KMS-11 (cell line): Measurements from ENCODE around the gene ZNF615.
"Not testable (repeated sequence)": the region's sequence is repeated elsewhere in the genome, so short reads cannot be mapped to it uniquely, and the experiment has no call there.

Experiments used
- H2AFZ ChIP-seq: fragments of 200-600 bp; sonication (generic); 2 replicates; pipeline ENCODE4 v1.6.1; 2016; ENCODE audit warnings: antibody characterized with exemption, mixed run types, low read depth
- H3K27ac ChIP-seq: fragments of 200-600 bp; sonication (generic); 2 replicates; pipeline ENCODE4 v1.6.1; 2016; ENCODE audit warnings: mild to moderate bottlenecking, mixed run types
- H3K27me3 ChIP-seq: fragments of 200-600 bp; sonication (generic); 2 replicates; pipeline ENCODE4 v1.6.1; 2017; ENCODE audit warnings: mild to moderate bottlenecking, low read depth, mixed run types, moderate library complexity; ENCODE audit not compliant: insufficient read depth
- H3K36me3 ChIP-seq: fragments of 200-600 bp; sonication (generic); 2 replicates; pipeline ENCODE4 v1.6.1; 2017; ENCODE audit warnings: mild to moderate bottlenecking, mixed run types; ENCODE audit not compliant: insufficient read depth
- H3K4me1 ChIP-seq: fragments of 200-600 bp; sonication (generic); 2 replicates; pipeline ENCODE4 v1.6.1; 2016; ENCODE audit warnings: mild to moderate bottlenecking, low read depth, mixed run types; ENCODE audit not compliant: poor library complexity, severe bottlenecking
- H3K4me2 ChIP-seq: fragments of 200-600 bp; sonication (generic); 2 replicates; pipeline ENCODE4 v1.7.0; 2016; ENCODE audit warnings: mild to moderate bottlenecking, mixed run types
- H3K4me3 ChIP-seq: fragments of 200-600 bp; sonication (generic); IDR thresholded peaks from 2 replicates; pipeline ENCODE4 v1.6.1; 2017; ENCODE audit warnings: low read depth, low read length, mixed read lengths; ENCODE audit not compliant: insufficient read depth
- H3K79me2 ChIP-seq: fragments of 200-600 bp; sonication (generic); 2 replicates; pipeline ENCODE4 v1.6.1; 2016; ENCODE audit warnings: low read depth, mixed run types; ENCODE audit not compliant: insufficient read depth
- H3K9ac ChIP-seq: fragments of 200-600 bp; sonication (generic); 2 replicates; pipeline ENCODE4 v1.6.1; 2016; ENCODE audit warnings: mild to moderate bottlenecking, mixed run types
- H4K20me1 ChIP-seq: fragments of 200-600 bp; sonication (generic); 2 replicates; pipeline ENCODE4 v1.6.1; 2016; ENCODE audit warnings: mild to moderate bottlenecking, mixed run types; ENCODE audit not compliant: insufficient read depth
- TF ChIP-seq, protein P1 (sequence below): fragments of 200-600 bp; sonication (generic); conservative IDR thresholded peaks from 2 replicates; pipeline ENCODE4 v1.6.1; 2017; ENCODE audit warnings: low read depth, mild to moderate bottlenecking, antibody characterized with exemption, low read length, moderate library complexity, mixed read lengths

Gene ZNF615

DNA sequence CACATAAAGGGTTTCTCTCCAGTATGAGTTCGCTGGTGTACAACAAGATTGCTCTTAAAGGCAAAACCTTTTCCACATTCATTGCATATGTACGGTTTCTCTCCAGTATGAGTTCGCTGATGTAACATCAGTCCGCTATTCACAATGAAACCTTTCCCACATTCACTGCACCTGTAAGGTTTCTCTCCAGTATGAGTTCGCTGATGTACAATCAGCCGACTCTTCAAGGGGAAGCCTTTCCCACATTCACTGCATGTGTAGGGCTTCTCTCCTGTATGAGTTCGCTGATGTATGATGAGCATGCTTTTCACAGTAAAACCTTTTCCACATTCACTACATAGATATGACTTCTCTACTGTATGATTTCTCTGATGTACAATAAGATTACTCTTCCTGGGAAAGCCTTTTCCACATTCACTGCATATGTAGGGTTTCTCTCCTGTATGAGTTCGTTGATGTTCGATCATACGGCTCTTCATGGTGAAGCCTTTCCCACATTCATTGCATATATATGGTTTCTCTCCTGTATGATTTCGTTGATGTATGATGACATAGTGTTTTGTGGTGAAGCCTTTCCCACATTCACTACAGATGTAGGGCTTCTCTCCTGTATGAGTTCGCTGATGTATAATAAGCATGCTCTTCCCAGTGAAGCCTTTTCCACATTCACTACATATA is 26.2 kb upstream of the ZNF615 start:
- Histone ChIP-seq H3K4me2 (no peak overlapping the region), H2AFZ (no peak overlapping the region), H3K4me3 (no peak overlapping the region), H3K4me1 (no peaks in the 10 kb centered on the region), H3K27me3 (no peaks in the 10 kb centered on the region), H3K9ac (no peak overlapping the region), H3K79me2 (no peaks in the 10 kb centered on the region), H4K20me1 (no peaks in the 10 kb centered on the region), H3K27ac (no peak overlapping the region), H3K36me3 (peaks cover 2% of the 10 kb centered on the region; the same call in 1 of the 2 replicates)
- TF ChIP-seq, protein P1, sequence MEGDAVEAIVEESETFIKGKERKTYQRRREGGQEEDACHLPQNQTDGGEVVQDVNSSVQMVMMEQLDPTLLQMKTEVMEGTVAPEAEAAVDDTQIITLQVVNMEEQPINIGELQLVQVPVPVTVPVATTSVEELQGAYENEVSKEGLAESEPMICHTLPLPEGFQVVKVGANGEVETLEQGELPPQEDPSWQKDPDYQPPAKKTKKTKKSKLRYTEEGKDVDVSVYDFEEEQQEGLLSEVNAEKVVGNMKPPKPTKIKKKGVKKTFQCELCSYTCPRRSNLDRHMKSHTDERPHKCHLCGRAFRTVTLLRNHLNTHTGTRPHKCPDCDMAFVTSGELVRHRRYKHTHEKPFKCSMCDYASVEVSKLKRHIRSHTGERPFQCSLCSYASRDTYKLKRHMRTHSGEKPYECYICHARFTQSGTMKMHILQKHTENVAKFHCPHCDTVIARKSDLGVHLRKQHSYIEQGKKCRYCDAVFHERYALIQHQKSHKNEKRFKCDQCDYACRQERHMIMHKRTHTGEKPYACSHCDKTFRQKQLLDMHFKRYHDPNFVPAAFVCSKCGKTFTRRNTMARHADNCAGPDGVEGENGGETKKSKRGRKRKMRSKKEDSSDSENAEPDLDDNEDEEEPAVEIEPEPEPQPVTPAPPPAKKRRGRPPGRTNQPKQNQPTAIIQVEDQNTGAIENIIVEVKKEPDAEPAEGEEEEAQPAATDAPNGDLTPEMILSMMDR, result no peak

DNA sequence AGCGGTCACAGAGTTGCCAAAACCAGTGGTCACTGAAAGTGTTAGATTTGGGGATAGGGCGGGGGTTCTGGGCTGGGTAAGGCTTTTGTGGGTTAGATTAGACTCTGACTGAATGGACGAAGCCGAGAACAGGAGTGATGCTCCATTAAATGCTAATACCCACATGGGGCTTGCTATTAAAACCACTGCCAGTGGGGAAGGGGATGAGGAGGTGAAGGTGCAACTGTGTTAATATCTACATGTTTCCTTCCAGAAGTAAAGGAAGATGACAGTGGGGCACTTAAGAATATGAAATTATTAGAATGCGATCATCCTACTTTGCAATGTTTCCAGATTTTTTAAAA is 20.7 kb upstream of the ZNF615 start:
- Histone ChIP-seq H2AFZ (no peak overlapping the region), H3K9ac (no peak overlapping the region), H3K4me3 (no peak overlapping the region), H3K79me2 (no peaks in the 10 kb centered on the region), H3K27ac (no peak overlapping the region), H3K4me2 (no peak overlapping the region), H3K36me3 (no peaks in the 10 kb centered on the region), H3K27me3 (no peaks in the 10 kb centered on the region), H3K4me1 (no peaks in the 10 kb centered on the region), H4K20me1 (no peaks in the 10 kb centered on the region)
- TF ChIP-seq, protein P1, result no peak

DNA sequence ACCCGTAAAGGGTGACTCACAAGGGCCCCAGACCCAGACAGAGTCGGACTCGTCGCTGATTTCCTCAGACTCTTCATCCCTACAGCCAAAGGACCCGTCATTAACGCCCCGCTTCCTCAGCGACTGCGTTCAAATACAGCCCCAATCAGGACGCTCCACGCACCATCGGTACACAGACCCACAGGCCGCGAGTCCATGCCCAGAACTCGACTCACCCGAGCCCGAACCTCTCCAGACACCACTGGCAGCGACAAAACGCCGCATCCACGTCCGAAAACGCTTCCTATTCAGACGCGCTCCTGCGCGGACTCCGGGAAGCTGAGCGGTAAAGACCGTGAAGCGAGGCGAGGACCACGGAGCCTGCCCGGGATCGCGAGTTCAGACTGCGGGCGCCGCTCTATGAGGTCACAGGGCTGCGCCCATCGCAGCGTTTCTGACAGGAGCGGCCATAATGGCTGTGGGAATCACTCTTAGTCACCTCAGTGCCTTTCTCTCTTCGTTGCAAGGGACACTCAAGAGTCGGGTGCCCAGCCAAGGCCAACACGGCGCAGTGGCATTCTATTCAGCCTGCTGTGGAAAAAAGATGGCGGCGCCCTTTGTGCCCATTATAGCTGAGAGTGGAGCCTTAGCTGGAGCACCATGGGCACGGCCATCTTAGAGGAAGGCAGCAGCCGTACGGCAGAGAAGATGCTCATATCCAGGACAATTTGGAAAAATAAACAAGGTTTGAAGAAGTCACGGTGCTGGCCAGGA is 20.2 kb upstream of the ZNF615 start, which contains the start of gene ZNF614:
ZNF614 (minus strand) TSS at position 353 of the 753 bp plus-strand sequence. CDS start 2,634 bp downstream, outside the sequence.
- H3K36me3 ChIP-seq, result no peaks in the 10 kb centered on the region
- H3K9ac ChIP-seq, result no peak within 1 kb of the TSS
- no peak within 1 kb of the TSS for H3K27ac ChIP-seq
- TF ChIP-seq, protein P1, result no peak
- H3K27me3 ChIP-seq, result no peaks in the 10 kb centered on the region
- no peak within 1 kb of the TSS for H3K4me3 ChIP-seq
- H2AFZ ChIP-seq, result no peak within 1 kb of the TSS
- no peaks in the 10 kb centered on the region for H3K4me1 ChIP-seq
- no peaks in the 10 kb centered on the region for H3K79me2 ChIP-seq
- H4K20me1 ChIP-seq, result no peaks in the 10 kb centered on the region
- H3K4me2 ChIP-seq, result no peak within 1 kb of the TSS

DNA sequence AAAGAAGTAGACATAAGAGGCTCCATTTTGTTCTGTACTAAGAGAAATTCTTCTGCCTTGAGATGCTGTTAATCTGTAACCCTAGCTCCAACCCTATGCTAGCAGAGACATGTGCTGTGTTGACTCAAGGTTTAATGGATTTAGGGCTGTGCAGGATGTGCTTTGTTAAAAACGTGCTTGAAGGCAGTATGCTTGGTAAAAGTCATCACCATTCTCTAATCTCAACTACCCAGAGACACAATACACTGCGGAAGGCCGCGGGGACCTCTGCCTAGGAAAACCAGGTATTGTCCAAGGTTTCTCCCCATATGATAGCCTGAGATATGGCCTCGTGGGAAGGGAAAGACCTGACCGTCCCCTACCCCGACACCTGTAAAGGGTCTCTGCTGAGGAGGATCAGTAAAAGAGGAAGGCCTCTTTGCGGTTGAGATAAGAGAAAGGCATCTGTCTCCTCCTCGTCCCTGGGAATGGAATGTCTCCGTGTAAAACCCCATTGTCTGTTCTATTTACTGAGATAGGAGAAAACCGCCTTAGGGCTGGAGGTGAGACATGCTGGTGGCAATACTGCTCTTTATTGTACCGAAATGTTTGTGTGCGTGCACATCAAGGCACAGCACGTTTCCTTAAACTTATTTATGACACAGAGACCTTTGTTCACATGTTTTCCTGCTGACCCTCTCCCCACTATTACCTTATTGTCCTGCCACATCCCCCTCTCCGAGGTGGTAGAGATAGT is 18.4 kb upstream of the ZNF615 start:
- not testable (repeated sequence) for H3K27ac ChIP-seq, H3K4me2 ChIP-seq, H4K20me1 ChIP-seq, H3K36me3 ChIP-seq, H3K4me1 ChIP-seq, H3K79me2 ChIP-seq, H3K27me3 ChIP-seq, H3K9ac ChIP-seq, H3K4me3 ChIP-seq, H2AFZ ChIP-seq

DNA sequence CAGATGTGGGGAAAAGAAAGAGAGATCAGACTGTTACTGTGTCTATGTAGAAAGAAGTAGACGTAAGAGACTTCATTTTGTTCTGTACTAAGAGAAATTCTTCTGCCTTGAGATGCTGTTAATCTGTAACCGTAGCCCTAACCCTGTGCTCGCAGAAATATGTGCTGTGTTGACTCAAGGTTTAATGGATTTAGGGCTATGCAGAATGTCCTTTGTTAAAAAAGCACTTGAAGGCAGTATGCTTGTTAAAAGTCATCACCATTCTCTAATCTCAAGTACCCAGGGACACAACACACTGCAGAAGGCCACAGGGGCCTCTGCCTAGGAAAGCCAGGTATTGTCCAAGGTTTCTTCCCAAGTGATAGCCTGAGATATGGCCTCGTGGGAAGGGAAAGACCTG is 16.5 kb upstream of the ZNF615 start:
- H3K27me3 ChIP-seq, H3K4me2 ChIP-seq, H4K20me1 ChIP-seq, H3K79me2 ChIP-seq, H3K27ac ChIP-seq, H2AFZ ChIP-seq, H3K9ac ChIP-seq, H3K36me3 ChIP-seq, H3K4me3 ChIP-seq, H3K4me1 ChIP-seq: not testable (repeated sequence)
